ENCODE measurements around the gene FAT2.

FAT2 gene

DNA sequence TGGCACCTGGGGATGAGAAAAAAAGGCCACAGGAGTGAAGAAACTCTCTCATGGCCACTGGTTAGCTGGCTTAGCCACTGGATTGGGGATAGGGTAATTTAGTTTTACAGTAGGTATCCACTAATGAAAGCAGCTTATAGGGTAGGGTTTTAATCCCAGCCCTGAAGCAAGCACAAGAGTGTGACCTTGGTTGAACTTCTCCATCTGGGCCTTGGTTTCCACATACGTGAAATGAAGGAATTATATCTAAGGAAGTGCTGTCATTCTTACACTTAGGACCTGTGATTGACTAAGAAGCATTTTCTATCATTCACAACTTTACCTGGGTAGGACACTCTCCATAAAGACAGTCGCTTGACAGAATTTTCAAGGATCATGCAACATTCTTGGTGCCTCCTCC, 49.6 kb downstream of the FAT2 start:
- DNase-seq (ENCODE audit: low read depth in 1 of 2, low spot score in 1 of 2) = no peak
- TF ChIP-seq POLR2AphosphoS5 (IDR thresholded peaks at IDR 0.05; ENCODE audit: low read depth) (no peak), GABPA (IDR thresholded peaks at IDR 0.05; ENCODE audit: low read depth) (no peak)
- TF ChIP-seq, protein P1, sequence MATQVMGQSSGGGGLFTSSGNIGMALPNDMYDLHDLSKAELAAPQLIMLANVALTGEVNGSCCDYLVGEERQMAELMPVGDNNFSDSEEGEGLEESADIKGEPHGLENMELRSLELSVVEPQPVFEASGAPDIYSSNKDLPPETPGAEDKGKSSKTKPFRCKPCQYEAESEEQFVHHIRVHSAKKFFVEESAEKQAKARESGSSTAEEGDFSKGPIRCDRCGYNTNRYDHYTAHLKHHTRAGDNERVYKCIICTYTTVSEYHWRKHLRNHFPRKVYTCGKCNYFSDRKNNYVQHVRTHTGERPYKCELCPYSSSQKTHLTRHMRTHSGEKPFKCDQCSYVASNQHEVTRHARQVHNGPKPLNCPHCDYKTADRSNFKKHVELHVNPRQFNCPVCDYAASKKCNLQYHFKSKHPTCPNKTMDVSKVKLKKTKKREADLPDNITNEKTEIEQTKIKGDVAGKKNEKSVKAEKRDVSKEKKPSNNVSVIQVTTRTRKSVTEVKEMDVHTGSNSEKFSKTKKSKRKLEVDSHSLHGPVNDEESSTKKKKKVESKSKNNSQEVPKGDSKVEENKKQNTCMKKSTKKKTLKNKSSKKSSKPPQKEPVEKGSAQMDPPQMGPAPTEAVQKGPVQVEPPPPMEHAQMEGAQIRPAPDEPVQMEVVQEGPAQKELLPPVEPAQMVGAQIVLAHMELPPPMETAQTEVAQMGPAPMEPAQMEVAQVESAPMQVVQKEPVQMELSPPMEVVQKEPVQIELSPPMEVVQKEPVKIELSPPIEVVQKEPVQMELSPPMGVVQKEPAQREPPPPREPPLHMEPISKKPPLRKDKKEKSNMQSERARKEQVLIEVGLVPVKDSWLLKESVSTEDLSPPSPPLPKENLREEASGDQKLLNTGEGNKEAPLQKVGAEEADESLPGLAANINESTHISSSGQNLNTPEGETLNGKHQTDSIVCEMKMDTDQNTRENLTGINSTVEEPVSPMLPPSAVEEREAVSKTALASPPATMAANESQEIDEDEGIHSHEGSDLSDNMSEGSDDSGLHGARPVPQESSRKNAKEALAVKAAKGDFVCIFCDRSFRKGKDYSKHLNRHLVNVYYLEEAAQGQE (IDR thresholded peaks at IDR 0.05; ENCODE audit: insufficient replicate concordance, low read depth) = no peak
- Histone ChIP-seq H3K27ac (replicated peaks) (no peak overlapping the region), H3K4me3 (replicated peaks; ENCODE audit: insufficient read depth, low read length) (no peak overlapping the region), H3K27me3 (ENCODE audit: insufficient read depth, poor library complexity, severe bottlenecking) (no peaks in the 10 kb centered on the region)
